Upper lobe of left lung (tissue), 6 donors: ENCODE measurements around the gene ZCCHC24. TPM values are rescaled to one million over a fixed set of nuclear protein-coding genes. Genes with fewer than 3 reads are reported as not detected.

Experiments
- ATAC-seq, 2 donors: fragments of 200-7000 bp; cut with Tn5 transposase; one replicate each; pipeline ENCODE4 v1.9.1; 2022; ENCODE audit warnings: mild to moderate bottlenecking in 2 of 2, moderate library complexity in 2 of 2; ENCODE audit not compliant: low FRiP score in 2 of 2
- DNase-seq, 2 donors: peaks; one replicate each; pipeline ENCODE4 v3.0.0-alpha.2; 2019 to 2020
- H3K27ac ChIP-seq, 4 donors: fragments of 200-600 bp; sonication (generic); one replicate each; pipeline ENCODE4 v1.5.1; 2016 to 2019
- H3K27me3 ChIP-seq, 4 donors: fragments of 200-600 bp; sonication (generic); one replicate each; pipeline ENCODE4 v1.5.1; 2017 to 2019
- H3K36me3 ChIP-seq, 4 donors: fragments of 200-600 bp; sonication (generic); one replicate each; pipeline ENCODE4 v1.5.1; 2016 to 2019
- H3K4me1 ChIP-seq, 4 donors: fragments of 200-600 bp; sonication (generic); one replicate each; pipeline ENCODE4 v1.5.1; 2018 to 2019
- H3K4me3 ChIP-seq, 4 donors: fragments of 200-600 bp; sonication (generic); one replicate each; pipeline ENCODE4 v1.5.1; 2017 to 2019; ENCODE audit warnings: mild to moderate bottlenecking in 2 of 4, moderate library complexity in 1 of 4
- H3K9me3 ChIP-seq, 4 donors: fragments of 200-600 bp; sonication (generic); one replicate each; pipeline ENCODE4 v1.5.1; 2018 to 2019
- EP300 ChIP-seq, 4 donors: sonication (generic); formaldehyde crosslinking; IDR thresholded peaks; one replicate each; pipeline ENCODE4 v1.5.1; 2017; ENCODE audit warnings: antibody characterized with exemption in 4 of 4, control low read depth in 2 of 4
- POLR2A ChIP-seq, 4 donors: fragments of 450-650 bp; IDR thresholded peaks; one replicate each; pipeline ENCODE4 v1.5.1; 2016 to 2017; ENCODE audit warnings: antibody characterized with exemption in 4 of 4, mild to moderate bottlenecking in 2 of 4
- POLR2AphosphoS5 ChIP-seq, 2 donors: sonication (generic); formaldehyde crosslinking; IDR thresholded peaks; one replicate each; pipeline ENCODE4 v1.5.1; 2017; ENCODE audit warnings: antibody characterized with exemption in 2 of 2
- WGBS, 2 donors: methylation state at CpG; one replicate each; pipeline ENCODE4 v1.1.5; 2017 to 2018; 5-methylcytosine and 5-hydroxymethylcytosine counted together
- total RNA-seq, 6 donors: library from RNA; depleted of rRNA in 4 of 6; stranded (reverse); fragments of >200 nt in 4 of 6; gene quantifications; one replicate each; pipeline versions ENCODE4 v1.1.0 to v1.2.1, GENCODE V29; 2016 to 2021
- TF ChIP-seq, protein P1 (sequence below), 6 experiments: fragments of 450-650 bp in 4 of 6; fragments of 200-600 bp in 2 of 6; sonication (generic) in 2 of 6; IDR thresholded peaks; one replicate each; pipeline ENCODE4 v1.5.1; 2016 to 2019; ENCODE audit warnings: antibody characterized with exemption in 6 of 6
- donor health status: DM: no; HTN: no; CAD: no; lungs with moderate emphysema.
- donor health status: DM: no; HTN: yes; CAD: no; lungs with severe emphysema.

The ZCCHC24 gene
- total RNA-seq, 6 donors from 2014 or later, result 12.6 to 45.7 (median 21.0) TPM

- 63 to 86% methylated on average over 2 to 14 of the region's 14 CpGs for WGBS, 2 donors
Observed at GRCh38 chr10:79380125-79380945, 65.1 kb downstream of the ZCCHC24 start.

GRCh38 chr10:79379512-79380124 is 65.8 kb downstream of the ZCCHC24 start:
- WGBS, 2 donors, result 67 to 93% methylated on average over 3 to 9 of the region's 9 CpGs
- DNase-seq, result peak; percentile 18 to 69
- peak in 1 of 2 donors; percentile 28 for ATAC-seq

More at GRCh38 chr10:79380125-79380945, 65.1 kb downstream of the ZCCHC24 start:
- peak in 1 of 2 donors; percentile 30 for TF ChIP-seq POLR2AphosphoS5 (IDR thresholded peaks at IDR 0.05)
- TF ChIP-seq POLR2A (IDR thresholded peaks at IDR 0.05), result no peak
- no peaks in the 10 kb centered on the region for H3K27me3 ChIP-seq
- H3K4me3 ChIP-seq, result no peak overlapping the region
- no peaks in the 10 kb centered on the region for H3K9me3 ChIP-seq
- H3K36me3 ChIP-seq, result peaks cover 0 to 5% (median 2%) of the 10 kb centered on the region in 4 donors
- peak overlapping the region; percentile 52 to 82 (median 77) for H3K27ac ChIP-seq
- ATAC-seq (peak; percentile 34 to 44), DNase-seq (peak in 1 of 2 donors; percentile 27)
- peaks cover 0 to 26% (median 20%) of the 10 kb centered on the region in 4 donors for H3K4me1 ChIP-seq

DNA sequence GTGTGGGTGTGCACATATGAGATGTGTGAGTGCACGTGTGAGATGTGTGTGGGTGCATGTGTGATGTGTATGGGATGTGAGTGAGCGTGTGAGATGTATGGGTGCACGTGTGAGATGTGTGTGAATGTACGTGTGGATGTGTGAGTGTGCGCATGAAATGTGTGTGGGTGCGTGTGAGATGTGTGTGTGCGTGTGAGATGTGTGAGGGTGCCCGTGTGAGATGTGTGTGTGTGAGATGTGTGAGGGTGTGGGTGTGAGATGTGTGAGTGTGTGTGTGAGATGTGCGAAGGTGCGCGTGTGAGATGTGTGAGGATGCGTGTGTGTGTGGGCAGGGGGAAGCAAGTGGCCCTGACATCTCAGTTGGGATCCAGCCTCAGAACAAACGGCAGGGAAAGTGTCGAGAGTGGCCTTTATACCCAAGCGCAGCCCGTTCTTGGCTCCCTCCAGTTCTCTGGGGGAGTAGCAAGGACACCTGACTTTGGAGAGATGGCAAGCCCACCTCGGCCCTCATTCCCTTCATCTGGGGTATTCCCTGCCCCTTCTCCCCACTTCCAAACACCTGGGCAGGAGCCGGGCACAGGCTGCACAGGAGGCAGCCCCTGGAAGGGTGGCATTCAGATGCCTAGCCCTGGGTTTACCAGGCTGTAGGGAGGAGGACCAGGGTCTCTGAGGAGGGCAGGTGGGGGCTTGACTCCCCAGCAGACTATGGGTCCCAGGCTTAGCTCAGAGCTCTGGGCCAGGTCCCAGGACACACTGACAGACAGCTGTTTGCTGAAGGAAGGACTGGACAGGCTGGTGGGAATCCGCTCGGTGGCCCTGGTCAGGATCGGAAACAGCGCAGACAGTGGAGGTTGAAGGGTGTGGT is 66.5 kb downstream of the ZCCHC24 start:
- WGBS, 2 donors, result 88 to 89% methylated on average over 21 to 22 of the region's 22 CpGs
- Histone ChIP-seq H3K27ac (peak overlapping the region; percentile 52 to 82 (median 77)), H3K9me3 (no peaks in the 10 kb centered on the region), H3K4me3 (no peak overlapping the region), H3K27me3 (no peaks in the 10 kb centered on the region), H3K4me1 (peaks cover 4 to 30% (median 23%) of the 10 kb centered on the region in 4 donors), H3K36me3 (no peaks in the 10 kb centered on the region)
- ATAC-seq (no peak), DNase-seq (no peak)
- no peak for TF ChIP-seq EP300 (IDR thresholded peaks at IDR 0.05)
- TF ChIP-seq POLR2AphosphoS5 (IDR thresholded peaks at IDR 0.05), result no peak
- no peak for TF ChIP-seq POLR2A (IDR thresholded peaks at IDR 0.05)
- TF ChIP-seq, protein P1, sequence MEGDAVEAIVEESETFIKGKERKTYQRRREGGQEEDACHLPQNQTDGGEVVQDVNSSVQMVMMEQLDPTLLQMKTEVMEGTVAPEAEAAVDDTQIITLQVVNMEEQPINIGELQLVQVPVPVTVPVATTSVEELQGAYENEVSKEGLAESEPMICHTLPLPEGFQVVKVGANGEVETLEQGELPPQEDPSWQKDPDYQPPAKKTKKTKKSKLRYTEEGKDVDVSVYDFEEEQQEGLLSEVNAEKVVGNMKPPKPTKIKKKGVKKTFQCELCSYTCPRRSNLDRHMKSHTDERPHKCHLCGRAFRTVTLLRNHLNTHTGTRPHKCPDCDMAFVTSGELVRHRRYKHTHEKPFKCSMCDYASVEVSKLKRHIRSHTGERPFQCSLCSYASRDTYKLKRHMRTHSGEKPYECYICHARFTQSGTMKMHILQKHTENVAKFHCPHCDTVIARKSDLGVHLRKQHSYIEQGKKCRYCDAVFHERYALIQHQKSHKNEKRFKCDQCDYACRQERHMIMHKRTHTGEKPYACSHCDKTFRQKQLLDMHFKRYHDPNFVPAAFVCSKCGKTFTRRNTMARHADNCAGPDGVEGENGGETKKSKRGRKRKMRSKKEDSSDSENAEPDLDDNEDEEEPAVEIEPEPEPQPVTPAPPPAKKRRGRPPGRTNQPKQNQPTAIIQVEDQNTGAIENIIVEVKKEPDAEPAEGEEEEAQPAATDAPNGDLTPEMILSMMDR (IDR thresholded peaks at IDR 0.05), result no peak

More at GRCh38 chr10:79379512-79380124, 65.8 kb downstream of the ZCCHC24 start:
- Histone ChIP-seq H3K27me3 (no peaks in the 10 kb centered on the region), H3K27ac (peak overlapping the region; percentile 52 to 82 (median 77)), H3K4me1 (peaks cover 4 to 30% (median 23%) of the 10 kb centered on the region in 4 donors), H3K4me3 (no peak overlapping the region), H3K36me3 (no peaks in the 10 kb centered on the region), H3K9me3 (no peaks in the 10 kb centered on the region)
- no peak for TF ChIP-seq POLR2A (IDR thresholded peaks at IDR 0.05)
- TF ChIP-seq POLR2AphosphoS5 (IDR thresholded peaks at IDR 0.05), result no peak
- TF ChIP-seq EP300 (IDR thresholded peaks at IDR 0.05), result no peak
- TF ChIP-seq, protein P1 (IDR thresholded peaks at IDR 0.05), result no peak

GRCh38 chr10:79378383-79378646 is 67.1 kb downstream of the ZCCHC24 start:
- H3K36me3 ChIP-seq, result no peaks in the 10 kb centered on the region
- ATAC-seq, result no peak
- no peaks in the 10 kb centered on the region for H3K9me3 ChIP-seq
- 90 to 95% methylated on average over 7 of the region's 7 CpGs for WGBS, 2 donors
- no peak for DNase-seq
- H3K27me3 ChIP-seq, result no peaks in the 10 kb centered on the region
- H3K4me1 ChIP-seq, result peaks cover 4 to 30% (median 23%) of the 10 kb centered on the region in 4 donors
- H3K4me3 ChIP-seq, result no peak overlapping the region
- TF ChIP-seq POLR2AphosphoS5 (IDR thresholded peaks at IDR 0.05) (no peak), EP300 (IDR thresholded peaks at IDR 0.05) (no peak), POLR2A (IDR thresholded peaks at IDR 0.05) (no peak)
- TF ChIP-seq, protein P1 (IDR thresholded peaks at IDR 0.05), result no peak
- no peak overlapping the region for H3K27ac ChIP-seq
